Esophagus (tissue), 2 donors: ENCODE measurements around the gene ZNF609. TPM values are rescaled to one million over a fixed set of nuclear protein-coding genes. Genes with fewer than 3 reads are reported as not detected.

Source experiments
- H3K27ac ChIP-seq, 2 donors: one replicate each; pipeline ENCODE4 v1.5.1; 2013; ENCODE audit warnings: low read depth in 2 of 2, mild to moderate bottlenecking in 2 of 2, inconsistent platforms in 1 of 2, low read length in 1 of 2, moderate library complexity in 1 of 2
- H3K27me3 ChIP-seq, 2 donors: one replicate each; pipeline ENCODE4 v1.6.1; 2013; ENCODE audit warnings: low read length in 2 of 2, control low read depth in 1 of 2, mild to moderate bottlenecking in 1 of 2; ENCODE audit not compliant: insufficient read depth in 2 of 2, control insufficient read depth in 1 of 2
- H3K36me3 ChIP-seq, 2 donors: one replicate each; pipeline ENCODE4 v1.6.1; 2013; ENCODE audit warnings: low read length in 1 of 2; ENCODE audit not compliant: control insufficient read depth in 2 of 2, insufficient read depth in 2 of 2
- H3K4me1 ChIP-seq, 2 donors: one replicate each; pipeline ENCODE4 v1.6.1; 2013; ENCODE audit warnings: low read length in 1 of 2; ENCODE audit not compliant: control insufficient read depth in 2 of 2, insufficient read depth in 2 of 2
- H3K4me3 ChIP-seq, 2 donors: one replicate each; pipeline ENCODE4 v1.5.1; 2013; ENCODE audit warnings: low read length in 2 of 2, mild to moderate bottlenecking in 2 of 2, low read depth in 1 of 2, moderate library complexity in 1 of 2
- H3K9me3 ChIP-seq, 2 donors: one replicate each; pipeline ENCODE4 v1.6.1; 2013; ENCODE audit warnings: mild to moderate bottlenecking in 2 of 2, low read depth in 1 of 2, low read length in 1 of 2, moderate library complexity in 1 of 2; ENCODE audit not compliant: control insufficient read depth in 2 of 2, insufficient read depth in 1 of 2
- WGBS, 2 donors: extraction: QIAGEN DNeasy Blood & Tissue Kit; methylation state at CpG; one replicate each; pipeline ENCODE4 v1.1.7; 2013; 5-methylcytosine and 5-hydroxymethylcytosine counted together
- polyA plus RNA-seq, 2 donors: library from polyadenylated mRNA; stranded (reverse); fragments of 200-250 nt; gene quantifications; one replicate each; pipeline ENCODE4 v1.2.3, GENCODE V29; 2013
- donor health status: healthy with polysubstance abuse.
- donor health status: Bipolar disorder and iron deficiency.

Gene ZNF609
- polyA plus RNA-seq, 2 donors = 3.5 to 4.1 TPM

DNA sequence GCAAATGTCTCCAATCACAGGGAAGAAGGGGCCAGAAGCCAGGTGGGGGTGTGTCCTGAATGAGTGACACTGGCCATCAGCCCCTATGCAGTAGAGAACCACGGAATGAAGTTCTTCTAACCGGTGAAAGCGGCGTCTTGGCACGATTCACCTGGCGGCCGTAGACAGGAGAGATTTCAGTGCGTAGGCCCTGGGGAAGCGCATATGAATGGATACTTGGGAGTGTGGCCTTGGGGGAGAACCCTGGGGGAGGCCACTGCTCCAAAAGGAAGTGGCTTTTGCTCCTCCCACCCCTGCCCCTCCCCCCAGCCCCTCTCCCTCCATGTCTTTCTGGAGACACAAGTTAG is 271.4 kb downstream of the ZNF609 start:
- WGBS, 2 donors = 67 to 74% methylated on average over 9 of the region's 9 CpGs
- Histone ChIP-seq H3K4me3 (no peak overlapping the region), H3K4me1 (no peaks in the 10 kb centered on the region), H3K9me3 (no peaks in the 10 kb centered on the region), H3K27ac (no peak overlapping the region), H3K36me3 (no peaks in the 10 kb centered on the region), H3K27me3 (no peaks in the 10 kb centered on the region)

DNA sequence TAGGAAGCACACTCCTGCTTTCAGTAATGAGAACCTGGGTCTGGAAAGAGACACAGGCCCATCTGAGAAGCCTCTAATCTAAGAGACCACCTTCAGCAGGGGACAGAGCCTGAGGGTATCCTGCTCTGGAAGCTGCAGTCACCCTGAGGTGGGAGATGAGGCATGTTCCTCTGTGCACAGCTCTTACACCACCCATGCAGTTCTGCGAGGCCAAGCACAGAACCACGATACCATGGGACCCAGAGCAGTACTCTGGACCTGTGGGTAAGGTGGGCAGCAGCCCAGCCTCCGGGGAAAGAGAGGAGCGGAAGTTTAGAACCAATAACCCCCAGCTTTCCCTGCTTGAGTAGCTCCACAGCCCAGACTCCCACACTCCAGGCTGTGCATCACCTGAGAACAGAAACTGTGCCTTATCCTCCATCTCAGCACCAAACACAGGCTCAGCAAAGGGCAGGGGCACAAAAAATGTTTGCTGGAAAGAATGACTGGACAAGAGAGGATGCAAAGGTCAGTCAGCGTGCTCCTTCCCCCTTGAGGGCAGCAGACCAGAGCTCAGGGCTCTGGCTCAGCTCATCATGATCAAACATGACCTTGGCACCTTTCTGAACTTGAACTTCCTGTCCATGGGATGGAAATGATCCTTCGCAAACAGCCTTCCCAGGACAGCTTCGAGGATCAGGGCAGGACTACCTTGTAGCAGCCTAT is 271.9 kb downstream of the ZNF609 start:
- H3K9me3 ChIP-seq = no peaks in the 10 kb centered on the region
- H3K27me3 ChIP-seq = no peaks in the 10 kb centered on the region
- H3K36me3 ChIP-seq = no peaks in the 10 kb centered on the region
- no peaks in the 10 kb centered on the region for H3K4me1 ChIP-seq
- WGBS, 2 donors = 76 to 78% methylated on average over 7 of the region's 7 CpGs
- no peak overlapping the region for H3K4me3 ChIP-seq
- H3K27ac ChIP-seq = no peak overlapping the region

Other genes with a start within 250 kb of the ZNF609 start
- gene CSNK1G1, start 104.4 kb upstream of the ZNF609 start, polyA plus RNA-seq = 1 to 10 TPM; 3.8 to 4.6 TPM
- gene PCLAF, start 79.1 kb upstream of the ZNF609 start, polyA plus RNA-seq = 10 to 100 TPM; 50.6 to 54.4 TPM
- 10 to 100 TPM; 14.7 to 19.2 TPM for gene TRIP4, start 72.7 kb upstream of the ZNF609 start, polyA plus RNA-seq